GM18868 (cell line): ENCODE measurements around the gene ATXN2.
A peak's percentile ranks its signal among the peaks of the same experiment; 100 is the strongest.
"Not testable (repeated sequence)": the region's sequence is repeated elsewhere in the genome, so short reads cannot be mapped to it uniquely, and the experiment has no call there.

Experiments used
- ATAC-seq: cut with Tn5 transposase; IDR thresholded peaks from one replicate; pipeline ENCODE4 v1.9.1; 2021; ENCODE audit warnings: mild to moderate bottlenecking, moderate library complexity; ENCODE audit not compliant: unreplicated experiment

The ATXN2 gene

GRCh38 chr12:111406474-111407376 lies 192.4 kb downstream of the ATXN2 start:
- no peak for ATAC-seq

- ATAC-seq: peak; percentile 0
Measured at GRCh38 chr12:111405859-111406473, 193.1 kb downstream of the ATXN2 start, which contains the start of gene SH2B3. Gene SH2B3 (plus strand): TSS chr12:111405923. CDS start chr12:111418146, 12,223 bp downstream.

GRCh38 chr12:111405149-111405858 lies 193.8 kb downstream of the ATXN2 start:
- ATAC-seq: peak; percentile 51

- ATAC-seq: peak; percentile 12
Measured at GRCh38 chr12:111404362-111405148, 194.6 kb downstream of the ATXN2 start.

- not testable (repeated sequence) for ATAC-seq
Measured at GRCh38 chr12:111402490-111402824, 196.7 kb downstream of the ATXN2 start.
